SW480 (cell line): Measurements from ENCODE around the gene SH3GL1.

Experiments used
- DNase-seq: peaks from one replicate; pipeline ENCODE4 v3.0.0-alpha.2; 2016; ENCODE audit warnings: low spot score

SH3GL1 gene

DNA sequence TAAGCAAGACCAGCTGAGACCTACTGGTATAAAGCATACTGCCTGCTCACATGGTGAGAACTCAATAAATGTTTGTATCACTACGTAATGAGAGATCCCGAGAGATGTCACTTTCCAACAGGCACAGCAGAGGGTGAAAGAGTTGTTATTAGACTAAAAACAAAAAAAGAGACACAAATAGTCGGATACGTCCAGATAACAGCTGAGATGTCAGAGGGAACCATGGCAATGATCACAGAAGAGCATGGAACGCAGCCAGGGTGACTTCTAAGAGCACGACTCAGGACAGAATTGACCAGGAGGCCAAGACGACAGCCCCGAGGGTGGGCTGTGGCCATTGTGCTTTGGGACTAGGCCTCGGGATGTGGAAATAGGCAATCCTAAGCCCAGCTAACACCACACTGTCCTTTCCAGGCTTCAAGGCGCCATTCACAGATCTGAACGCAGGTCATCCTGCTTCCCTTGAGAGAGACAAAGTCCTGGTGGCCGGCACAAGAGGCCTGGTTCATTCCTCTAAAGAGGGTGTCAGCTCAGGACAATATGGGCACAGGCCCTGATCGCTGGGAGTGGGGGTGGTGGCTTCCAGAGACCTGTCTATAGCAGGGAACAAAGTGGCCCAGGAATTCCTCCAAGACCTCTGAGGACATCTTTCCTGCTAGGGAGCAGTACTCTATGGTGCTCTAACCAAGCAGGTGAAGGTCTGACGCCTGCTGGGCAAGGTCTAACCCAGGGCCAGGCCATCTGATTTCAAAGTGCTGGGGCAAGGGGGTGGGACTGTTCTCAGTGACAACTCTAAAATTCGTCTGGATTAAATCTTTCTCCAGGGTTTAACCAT is 3.2 kb downstream of the SH3GL1 start:
- no peak for DNase-seq

DNA sequence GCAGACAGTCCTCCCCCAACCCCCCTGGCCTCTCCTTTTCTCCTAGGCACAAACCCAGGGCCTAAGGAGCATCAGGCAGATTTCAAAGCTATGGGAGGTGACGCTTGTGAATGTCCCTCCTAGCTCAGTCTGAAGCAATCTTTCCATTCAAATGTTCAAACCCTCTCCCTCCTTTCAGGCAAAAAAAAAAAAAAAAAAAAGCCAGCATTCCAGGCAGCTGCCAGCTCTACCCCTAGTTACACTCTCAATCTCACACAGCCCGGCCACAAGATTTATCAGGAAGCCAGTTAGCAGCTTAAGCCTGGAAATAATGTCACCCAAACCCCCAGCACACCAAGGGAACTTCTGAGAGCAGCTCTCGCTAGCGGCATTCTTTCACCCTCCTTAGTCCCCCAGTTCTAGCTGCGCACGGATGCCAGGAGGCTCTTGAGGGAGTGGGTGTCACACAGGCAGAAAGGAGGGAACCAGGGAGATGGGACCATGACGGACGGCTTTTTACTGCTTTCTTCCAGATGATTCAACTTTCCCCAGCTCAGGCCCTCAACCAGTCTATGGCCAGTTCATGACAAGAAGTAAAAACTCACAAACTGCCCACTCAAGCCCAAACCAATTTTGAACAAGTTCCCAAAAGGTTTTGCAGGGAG is 6.3 kb downstream of the SH3GL1 start:
- no peak for DNase-seq

DNA sequence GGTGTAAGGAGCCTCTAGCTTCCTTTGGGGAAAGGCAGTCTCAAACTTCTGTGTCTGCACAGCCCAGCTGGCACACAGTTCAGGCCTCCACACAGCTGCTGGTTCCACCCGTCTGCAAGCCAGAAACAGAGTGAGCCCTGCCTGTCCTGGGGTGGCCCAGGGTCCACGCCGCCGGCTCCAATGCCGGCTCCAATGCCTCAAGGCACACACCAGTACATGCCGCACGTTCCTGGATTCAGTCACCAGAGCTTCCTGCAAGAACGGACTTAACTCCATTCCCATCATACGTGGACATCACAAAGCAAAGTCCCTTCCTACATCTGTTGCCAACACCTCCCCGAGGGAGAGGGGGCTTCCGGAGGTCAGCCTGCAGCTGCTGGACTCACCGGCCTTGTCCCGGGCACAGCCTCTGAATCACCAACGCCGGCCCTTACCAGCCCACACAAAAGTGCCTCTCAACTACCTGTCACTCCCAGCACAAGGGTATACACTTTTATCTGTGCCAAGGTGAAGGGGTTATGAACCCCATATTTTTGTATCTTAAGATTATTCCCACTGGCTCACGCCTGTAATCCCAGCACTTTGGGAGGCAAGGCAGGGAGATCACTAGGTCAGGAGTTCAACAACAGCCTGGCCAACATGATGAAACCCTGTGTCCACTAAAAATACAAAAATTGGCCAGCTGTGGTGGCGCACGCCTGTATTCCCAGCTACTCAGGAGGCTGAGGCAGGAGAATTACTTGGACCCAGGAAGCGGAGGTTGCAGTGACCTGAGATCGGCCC is 8.5 kb downstream of the SH3GL1 start:
- DNase-seq, result no peak

DNA sequence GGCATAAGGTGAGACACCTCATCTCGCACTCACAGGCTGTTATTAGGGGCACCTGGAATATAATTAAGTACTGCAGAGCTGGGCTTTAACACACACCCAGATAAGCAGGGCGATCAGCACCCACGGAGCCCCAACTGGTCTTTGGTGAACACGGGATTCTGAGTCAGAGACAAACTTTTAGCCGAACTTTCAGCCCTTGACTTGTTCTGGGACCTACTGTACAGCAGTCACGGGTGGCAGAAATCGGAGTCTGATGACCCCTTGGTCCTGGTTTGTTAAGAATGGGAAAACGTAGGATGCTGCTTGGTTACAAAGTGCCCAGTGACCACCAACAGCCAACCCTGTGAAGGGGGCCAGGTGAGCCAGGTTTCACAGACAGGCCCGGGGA is 9.0 kb downstream of the SH3GL1 start:
- DNase-seq, result no peak

DNA sequence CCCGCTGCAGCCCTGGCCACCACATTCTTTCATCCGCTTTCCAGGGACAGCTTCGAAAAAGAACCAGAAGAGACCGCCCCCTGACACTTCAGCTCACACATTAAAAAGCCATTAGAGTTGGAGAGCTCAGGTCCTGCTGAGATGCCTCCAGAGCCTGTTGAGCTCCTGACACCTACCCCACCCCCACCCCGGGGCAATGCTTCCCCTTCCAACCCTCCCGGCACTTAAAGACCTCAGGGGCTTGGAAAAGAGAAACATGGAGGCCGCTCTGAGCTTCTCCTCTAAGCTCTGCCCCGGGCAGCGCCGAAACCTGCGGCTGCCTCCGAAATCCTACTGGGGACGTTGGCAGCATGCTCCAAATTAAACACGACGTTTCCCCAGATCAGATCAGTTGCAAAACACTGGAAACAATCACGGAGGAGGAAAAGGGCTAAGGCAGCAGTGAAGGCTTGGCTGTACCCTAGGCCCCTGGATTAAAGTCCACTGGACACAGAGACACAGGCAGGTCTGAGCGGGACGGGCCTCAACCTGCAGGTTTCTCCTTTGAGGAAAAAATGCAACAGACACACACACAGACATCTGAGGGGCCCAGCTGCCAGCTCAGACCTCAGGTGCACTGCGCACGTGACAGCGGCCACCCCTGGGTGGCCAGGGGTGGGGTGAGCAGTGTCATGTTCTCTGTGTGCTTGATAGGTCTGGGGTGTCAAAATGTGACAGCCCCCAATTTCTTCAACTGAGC is 9.6 kb downstream of the SH3GL1 start:
- no peak for DNase-seq

DNA sequence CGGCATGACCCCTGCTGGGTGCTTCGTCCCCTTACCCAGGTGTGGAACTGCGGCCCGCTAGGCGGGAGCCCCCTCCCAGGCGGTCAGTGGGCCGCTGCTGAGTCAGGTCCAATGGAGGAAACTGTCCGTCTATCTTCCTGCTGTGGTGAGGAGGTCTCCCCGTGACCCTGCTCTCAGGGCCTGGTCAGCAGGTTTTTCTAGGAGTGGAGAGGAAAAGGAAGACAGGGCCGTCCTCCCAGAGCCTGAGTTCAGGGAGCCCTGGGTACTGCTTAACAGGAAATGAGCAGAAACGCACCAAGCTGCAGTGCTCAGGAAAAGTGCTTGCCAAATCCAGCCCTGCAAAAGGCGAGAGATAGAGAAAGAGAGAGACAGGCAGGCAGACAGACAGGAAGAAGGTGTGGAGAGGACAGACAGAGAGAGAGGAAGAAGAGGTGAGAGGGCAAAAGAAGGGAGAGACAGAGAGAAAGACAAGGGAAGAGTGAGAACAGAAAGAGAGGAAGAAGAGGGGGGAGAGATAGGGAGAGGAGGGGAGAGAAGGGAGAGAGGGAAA is 10.3 kb downstream of the SH3GL1 start:
- no peak for DNase-seq

DNA sequence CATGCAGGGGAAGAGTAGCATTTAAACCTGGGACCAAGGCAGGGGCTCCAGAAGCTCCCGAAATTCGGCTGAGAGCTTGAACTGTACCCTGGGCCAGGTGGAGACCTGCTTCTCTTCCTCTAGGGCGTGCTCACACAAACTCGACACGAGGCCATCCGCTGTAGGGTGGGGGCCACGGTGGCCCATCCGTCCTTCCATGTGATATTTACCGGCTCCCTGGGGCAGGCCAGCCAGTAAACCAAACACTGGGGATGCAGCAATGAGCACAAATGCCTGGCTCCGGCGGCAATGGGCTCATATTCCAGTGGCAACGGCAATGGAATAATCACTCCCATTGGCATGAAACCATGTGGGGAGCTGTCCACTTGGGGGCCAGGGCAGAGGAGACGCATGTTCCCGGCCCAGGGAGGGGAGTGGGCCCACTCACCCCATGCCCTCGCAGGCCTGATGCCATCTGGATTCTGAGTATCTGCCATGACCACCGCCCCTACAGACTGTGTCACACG is 10.8 kb downstream of the SH3GL1 start:
- no peak for DNase-seq

DNA sequence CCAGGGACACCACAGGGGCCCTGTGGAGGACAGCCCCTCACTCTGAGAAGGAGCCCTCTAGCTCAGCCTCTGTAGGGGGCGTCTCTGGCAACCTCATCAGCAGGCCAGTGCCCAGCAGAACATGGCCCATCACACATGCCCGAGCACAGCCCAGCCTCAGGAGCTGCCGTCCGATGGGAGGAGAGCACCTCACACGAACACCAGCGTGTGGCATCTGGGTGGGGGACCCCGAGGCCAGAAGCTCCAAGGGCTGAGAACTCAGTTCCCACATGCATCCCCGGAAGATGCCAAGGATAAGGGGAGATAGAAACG is 11.3 kb downstream of the SH3GL1 start:
- DNase-seq, result no peak

DNA sequence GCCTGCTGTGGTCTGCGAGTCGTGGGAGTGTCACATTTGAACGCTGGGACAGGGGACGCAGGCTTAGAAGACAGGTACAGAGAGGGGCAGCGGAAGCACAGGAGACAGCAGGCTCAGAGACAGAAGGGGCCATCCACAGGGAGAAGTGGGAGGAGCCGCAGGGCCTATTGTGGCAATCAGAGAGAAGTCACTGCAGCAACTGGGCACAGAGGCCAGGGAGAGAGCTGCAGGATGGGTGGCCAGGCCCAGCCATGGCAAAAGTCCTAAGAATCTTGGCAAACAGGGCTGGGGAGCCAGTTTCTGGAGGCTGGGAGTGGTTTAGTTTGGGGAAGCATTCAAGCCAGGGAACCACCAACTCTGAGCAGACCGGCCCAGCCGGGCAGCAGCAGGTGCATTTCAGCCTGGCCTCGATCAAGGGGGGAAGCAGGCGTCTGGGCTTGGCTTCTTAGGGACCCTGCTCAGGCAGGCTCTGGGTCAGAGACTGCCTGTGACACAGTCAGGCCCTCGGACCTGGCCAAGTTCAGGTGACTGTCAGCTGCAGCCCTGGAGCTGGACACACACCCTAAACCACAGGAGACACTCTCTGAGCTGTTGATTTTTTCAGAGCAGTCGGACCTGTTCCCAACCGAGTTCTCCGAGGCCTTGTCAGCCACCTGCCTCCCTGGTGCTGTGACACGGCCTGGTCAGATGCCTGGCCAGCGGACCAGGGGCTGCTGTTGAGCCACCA is 11.8 kb downstream of the SH3GL1 start:
- no peak for DNase-seq

DNA sequence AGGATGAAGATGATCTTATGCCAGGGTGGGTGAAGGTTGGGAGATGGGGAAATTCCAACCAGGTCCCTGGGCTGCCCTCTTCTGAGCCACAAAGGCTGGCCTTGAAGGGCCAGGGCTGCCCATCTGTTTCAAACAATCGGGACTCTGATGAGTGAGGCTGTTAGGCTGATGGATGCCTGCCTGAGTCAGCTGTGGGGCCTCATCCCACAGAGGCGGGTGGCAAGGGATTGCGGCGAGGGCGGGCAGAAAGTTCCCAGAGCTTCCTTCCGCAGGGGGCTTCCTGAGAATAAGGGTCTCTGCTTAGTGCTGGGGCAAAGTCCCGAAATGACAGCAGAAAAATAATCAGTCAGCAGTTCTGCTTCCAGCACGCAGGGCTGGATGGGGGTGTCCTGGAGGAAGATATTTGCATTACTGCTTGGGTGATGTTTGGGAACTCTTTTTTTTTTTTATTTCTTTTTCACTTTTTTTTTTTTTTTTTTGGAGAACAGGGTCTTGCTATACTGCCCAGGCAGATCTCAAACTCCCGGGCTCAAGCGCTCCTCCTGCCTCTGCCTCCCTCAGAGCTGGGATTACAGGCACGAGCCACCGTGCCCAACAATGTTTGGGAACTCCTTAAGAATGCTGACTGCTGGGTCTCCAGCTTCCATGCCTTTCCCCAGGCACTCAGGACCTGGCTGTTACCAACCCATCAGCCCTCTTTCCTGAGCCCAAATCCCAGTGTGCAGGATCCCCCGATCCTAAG is 14.1 kb downstream of the SH3GL1 start:
- DNase-seq, result no peak

DNA sequence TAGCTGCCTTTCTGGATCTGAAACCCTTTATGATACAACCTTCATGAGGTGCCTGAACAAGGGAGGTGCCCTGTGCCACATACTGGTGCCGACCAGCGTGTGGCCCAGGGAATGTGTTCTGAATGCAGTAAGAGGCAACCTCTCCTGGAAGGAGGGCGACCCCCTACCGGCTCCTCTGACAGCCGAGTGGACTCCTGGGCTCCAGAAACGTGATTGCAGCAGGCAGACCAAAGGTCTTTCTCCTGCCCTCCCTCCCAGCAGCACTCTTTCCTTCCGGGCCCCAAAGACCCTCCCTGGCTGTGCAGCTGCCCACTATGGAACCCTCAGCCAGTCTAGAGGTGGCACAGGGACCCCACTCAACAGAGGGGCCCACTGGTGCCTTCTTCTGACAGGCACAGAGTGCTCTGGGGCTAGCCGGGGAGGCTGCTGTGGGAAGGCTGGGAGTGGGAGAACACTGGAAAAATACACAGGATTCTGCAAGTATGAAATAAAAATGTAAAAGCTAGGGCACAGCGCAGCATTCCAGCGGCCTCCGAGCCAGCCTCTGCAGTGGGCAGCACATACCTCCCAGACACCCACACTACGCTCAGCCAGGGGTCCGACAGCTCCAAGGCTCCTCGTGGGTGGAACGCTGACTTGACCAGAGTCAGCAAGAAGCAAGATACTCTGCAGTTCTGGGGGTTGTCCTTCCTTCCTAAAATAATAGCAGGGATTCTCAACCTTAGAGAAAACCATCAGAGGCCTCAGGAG is 14.9 kb downstream of the SH3GL1 start:
- DNase-seq, result no peak

DNA sequence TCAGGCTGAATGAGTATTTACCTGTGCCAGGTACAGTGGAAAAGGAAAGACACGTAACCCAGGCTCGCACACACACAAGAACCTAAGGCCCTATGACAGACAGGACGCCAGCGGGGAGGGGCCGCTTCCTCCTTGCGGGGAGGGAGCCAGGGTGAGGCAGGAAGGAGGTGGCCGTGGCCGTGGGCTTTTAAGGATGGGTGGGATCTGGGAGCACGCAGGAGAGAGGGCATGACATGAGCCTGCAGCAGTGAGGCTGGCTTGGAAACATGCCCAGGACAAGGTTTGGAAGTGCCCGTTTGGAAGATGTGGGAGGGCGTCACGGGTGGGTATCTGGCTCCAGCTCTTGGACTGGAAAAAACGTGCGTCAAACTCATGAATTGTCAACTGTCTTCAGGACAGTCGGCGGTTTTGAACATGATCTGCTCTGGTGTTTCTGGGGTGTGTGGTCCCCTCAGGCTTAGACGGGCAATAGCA is 20.1 kb downstream of the SH3GL1 start:
- DNase-seq, result no peak

DNA sequence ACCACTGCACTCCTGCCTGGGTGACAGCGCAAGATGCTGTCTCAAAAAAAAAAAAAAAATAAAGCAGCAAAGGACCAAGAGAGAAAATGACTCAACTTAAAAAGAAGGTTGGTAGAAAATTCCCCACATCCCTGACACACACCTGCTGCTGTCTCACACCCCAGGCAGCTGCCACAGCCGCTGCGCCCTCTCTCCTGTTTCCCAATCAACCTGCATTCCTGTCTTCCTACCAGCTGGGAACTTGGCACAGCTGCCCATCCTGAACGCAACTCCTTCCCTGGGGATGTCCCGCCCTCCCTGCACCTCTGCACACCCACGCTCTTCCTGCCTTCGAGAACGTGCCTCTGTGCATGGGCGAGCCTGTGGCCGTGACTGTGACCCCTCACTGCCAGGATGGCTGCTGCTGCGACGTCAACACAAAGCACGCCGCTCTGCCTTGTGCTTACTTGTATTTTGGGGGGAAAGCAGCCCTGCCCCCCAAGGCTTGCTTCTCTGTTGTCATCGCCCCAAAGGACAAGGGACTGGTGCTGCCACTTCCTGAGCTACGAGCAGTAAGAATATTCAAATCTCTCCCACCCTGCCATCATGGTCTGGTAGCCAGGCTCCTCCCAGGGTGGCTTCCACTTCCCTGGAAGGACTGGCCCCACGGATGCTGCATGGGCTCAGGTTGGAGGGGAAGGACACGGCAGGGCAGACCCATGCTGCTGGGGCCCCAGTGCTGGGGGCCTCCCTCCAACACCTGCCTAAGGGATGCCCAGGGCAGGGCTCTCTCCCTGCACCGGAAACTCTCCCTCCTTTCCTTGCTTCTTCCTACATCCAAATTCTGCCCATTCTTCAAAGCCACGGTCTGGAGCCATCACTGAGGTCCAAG is 20.7 kb downstream of the SH3GL1 start:
- peak; percentile 85 for DNase-seq

DNA sequence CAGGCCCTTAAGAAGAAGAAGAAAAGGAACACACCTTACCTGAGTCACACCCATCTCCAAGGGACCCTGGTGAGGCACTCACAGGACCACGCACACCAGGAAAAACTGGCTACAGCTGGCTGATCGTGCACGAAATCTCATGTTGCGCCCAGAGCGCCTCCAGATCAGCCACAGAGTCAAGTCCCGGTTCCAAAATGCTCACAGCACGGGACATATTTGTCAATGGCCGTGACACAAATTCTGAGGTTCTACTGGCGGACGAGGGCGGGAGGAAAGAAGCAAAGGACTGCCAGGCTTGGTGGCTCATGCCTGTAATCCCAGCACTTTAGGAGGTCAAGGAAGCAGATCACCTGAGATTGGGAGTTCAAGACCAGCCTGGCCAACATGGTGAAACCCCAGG is 21.5 kb downstream of the SH3GL1 start:
- no peak for DNase-seq

DNA sequence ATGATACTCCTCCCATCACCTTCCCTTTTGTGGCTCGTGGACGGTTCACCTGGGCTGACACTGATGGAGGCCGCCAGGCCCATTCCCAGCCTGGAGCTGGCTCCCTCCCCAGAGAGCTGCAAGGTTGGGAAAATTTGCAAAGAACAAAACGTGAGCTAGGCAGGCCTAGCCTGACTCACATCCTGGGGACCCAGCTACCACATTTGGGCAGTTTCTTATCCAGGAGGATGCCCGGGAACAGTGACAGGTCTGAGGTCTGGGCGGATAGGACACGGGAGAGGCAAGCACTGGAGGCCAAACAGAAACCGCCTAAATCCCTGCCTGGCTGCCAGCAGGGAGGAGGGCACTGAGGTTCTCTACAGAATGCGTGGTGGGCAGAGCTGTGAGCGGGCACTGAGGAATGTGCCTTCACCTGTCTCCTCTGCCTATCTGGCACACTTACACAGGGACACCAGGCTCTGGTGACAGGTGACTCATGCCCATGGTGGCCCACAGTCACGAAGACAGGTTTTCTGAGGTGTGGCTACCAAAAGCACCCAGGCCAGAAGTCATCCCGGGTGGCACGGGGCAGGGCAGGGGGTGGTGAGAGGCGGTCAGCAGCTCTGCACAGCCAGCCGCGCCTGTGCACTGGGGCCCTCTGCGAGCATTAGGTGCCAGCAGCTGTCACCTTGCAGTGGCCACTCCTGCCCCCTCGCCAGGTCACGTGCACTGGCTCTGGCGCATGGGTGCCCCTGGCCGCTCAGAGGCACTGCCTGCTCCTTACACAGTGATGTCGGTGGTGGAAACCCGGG is 23.2 kb downstream of the SH3GL1 start:
- peak; percentile 92 for DNase-seq

DNA sequence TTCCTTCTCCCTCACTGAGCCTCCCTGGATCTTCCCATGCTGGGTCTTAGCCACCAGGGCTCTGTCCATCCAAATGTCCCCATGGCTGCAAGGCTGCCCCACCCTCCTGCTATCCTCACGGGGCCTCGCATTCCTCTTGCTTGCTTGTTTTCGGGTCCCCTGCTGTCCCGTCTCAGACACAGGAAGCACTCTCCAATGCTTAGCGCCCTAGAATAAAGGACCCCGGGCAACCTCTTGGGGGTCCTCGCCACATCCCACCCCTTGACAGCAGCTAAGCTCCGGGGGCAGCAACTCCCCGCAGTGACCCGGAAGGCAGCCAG is 23.7 kb downstream of the SH3GL1 start:
- DNase-seq, result no peak

DNA sequence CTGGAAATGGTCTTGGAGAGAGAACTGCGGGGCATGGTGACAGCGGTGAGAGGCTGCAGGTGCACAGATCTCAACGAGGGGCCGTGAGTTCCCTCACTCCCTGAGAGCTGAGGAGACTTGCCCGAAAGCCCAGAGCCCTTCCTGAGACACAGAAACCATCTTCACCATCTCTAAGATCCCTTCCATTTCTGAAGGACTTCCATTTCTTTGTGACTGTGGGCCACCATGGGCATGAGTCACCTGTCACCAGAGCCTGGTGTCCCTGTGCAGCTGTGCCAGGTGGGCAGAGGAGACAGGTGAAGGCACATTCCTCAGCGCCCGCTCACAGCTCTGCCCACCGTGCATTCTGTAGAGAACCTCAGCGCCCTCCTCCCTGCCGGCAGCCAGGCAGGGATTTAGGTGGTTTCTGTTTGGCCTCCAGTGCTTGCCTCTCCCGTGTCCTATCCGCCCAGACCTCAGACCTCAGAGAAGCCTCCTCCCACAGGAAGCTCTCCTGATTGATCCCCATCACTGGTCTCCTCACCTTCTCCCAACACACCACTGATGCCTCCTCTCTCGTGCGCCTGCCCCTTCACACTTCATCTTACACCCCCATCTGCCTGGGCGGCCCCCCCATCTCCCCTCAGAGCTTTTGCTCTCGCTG is 24.2 kb downstream of the SH3GL1 start:
- DNase-seq, result peak; percentile 86
